GM23338 (cell line): ENCODE data around the gene FUT4. TPM values are rescaled to one million over a fixed set of nuclear protein-coding genes. Genes with fewer than 3 reads are reported as not detected.

ENCODE experiments used
- ATAC-seq: fragments of 200-7000 bp; cut with Tn5 transposase; 3 replicates; pipeline ENCODE4 v1.9.1; 2020
- DNase-seq: peaks from one replicate; pipeline ENCODE4 v3.0.0-alpha.2; 2015; ENCODE audit warnings: low spot score
- H2AFZ ChIP-seq: fragments of 200-600 bp; sonication (generic); 2 replicates; pipeline ENCODE4 v1.8.0; 2016; ENCODE audit warnings: antibody characterized with exemption, mild to moderate bottlenecking, moderate library complexity
- H3F3A ChIP-seq: fragments of 200-600 bp; sonication (generic); replicated peaks from 2 replicates; pipeline ENCODE4 v1.8.0; 2017; ENCODE audit warnings: antibody characterized with exemption, mixed run types, low read depth
- H3K27ac ChIP-seq: fragments of 200-600 bp; sonication (generic); 2 replicates; pipeline ENCODE4 v1.6.1; 2016; ENCODE audit warnings: low read depth
- H3K27me3 ChIP-seq: fragments of 200-600 bp; sonication (generic); 2 replicates; pipeline ENCODE4 v1.8.0; 2016; ENCODE audit warnings: mild to moderate bottlenecking, mixed run types, moderate library complexity; ENCODE audit not compliant: insufficient read depth
- H3K36me3 ChIP-seq: fragments of 200-600 bp; sonication (generic); 2 replicates; pipeline ENCODE4 v1.8.0; 2016; ENCODE audit warnings: mild to moderate bottlenecking; ENCODE audit not compliant: insufficient read depth
- H3K4me1 ChIP-seq: fragments of 200-600 bp; sonication (generic); 2 replicates; pipeline ENCODE4 v1.8.0; 2016; ENCODE audit warnings: mild to moderate bottlenecking, moderate library complexity; ENCODE audit not compliant: insufficient read depth
- H3K4me2 ChIP-seq: fragments of 200-600 bp; sonication (generic); 2 replicates; pipeline ENCODE4 v1.7.1; 2017; ENCODE audit warnings: mixed run types
- H3K4me3 ChIP-seq: fragments of 200-600 bp; sonication (generic); 2 replicates; pipeline ENCODE4 v1.6.1; 2016; ENCODE audit warnings: mixed run types
- H3K79me2 ChIP-seq: fragments of 200-600 bp; sonication (generic); replicated peaks from 2 replicates; pipeline ENCODE4 v1.8.0; 2017; ENCODE audit warnings: mild to moderate bottlenecking; ENCODE audit not compliant: insufficient read depth
- H3K9me2 ChIP-seq: fragments of 200-600 bp; sonication (generic); 2 replicates; pipeline ENCODE4 v1.8.0; 2017; ENCODE audit not compliant: insufficient read depth
- H4K20me1 ChIP-seq: fragments of 200-600 bp; sonication (generic); replicated peaks from 2 replicates; pipeline ENCODE4 v1.8.0; 2017; ENCODE audit warnings: mild to moderate bottlenecking; ENCODE audit not compliant: insufficient read depth
- H3K27ac Mint-ChIP-seq: 2 replicates; pipeline ENCODE4 v1.8.0; 2020; ENCODE audit warnings: inconsistent platforms, mild to moderate bottlenecking, moderate library complexity, mixed read lengths
- H3K27me3 Mint-ChIP-seq: 3 replicates; pipeline ENCODE4 v1.8.0; 2022; ENCODE audit warnings: low read depth, mild to moderate bottlenecking, moderate library complexity, mixed read lengths, inconsistent platforms; ENCODE audit not compliant: insufficient read depth, poor library complexity
- H3K36me3 Mint-ChIP-seq: 3 replicates; pipeline ENCODE4 v1.8.0; 2021; ENCODE audit warnings: low read depth, mild to moderate bottlenecking, inconsistent platforms, moderate library complexity, mixed read lengths
- H3K4me1 Mint-ChIP-seq: 3 replicates; pipeline ENCODE4 v1.8.0; 2020; ENCODE audit warnings: mild to moderate bottlenecking, inconsistent platforms, mixed read lengths
- H3K4me3 Mint-ChIP-seq: 3 replicates; pipeline ENCODE4 v1.8.0; 2021; ENCODE audit warnings: moderate library complexity, mild to moderate bottlenecking, inconsistent platforms, mixed read lengths
- H3K9me3 Mint-ChIP-seq: 3 replicates; pipeline ENCODE4 v1.8.0; 2020; ENCODE audit warnings: moderate library complexity, mild to moderate bottlenecking, inconsistent platforms, mixed read lengths
- CREB1 ChIP-seq: fragments of 250-450 bp; sonication (Bioruptor Pico); IDR thresholded peaks from 2 replicates; pipeline ENCODE4 v1.5.0; 2020; ENCODE audit warnings: low read depth, mild to moderate bottlenecking, moderate library complexity
- EZH2 ChIP-seq: fragments of 200-600 bp; sonication (generic); IDR thresholded peaks from one replicate; pipeline ENCODE4 v1.8.0; 2017; ENCODE audit warnings: antibody characterized with exemption, mild to moderate bottlenecking, low read depth; ENCODE audit not compliant: unreplicated experiment
- EZH2phosphoT487 ChIP-seq: fragments of 200-600 bp; sonication (generic); IDR thresholded peaks from one replicate; pipeline ENCODE4 v1.8.1; 2018; ENCODE audit warnings: antibody characterized with exemption; ENCODE audit not compliant: unreplicated experiment
- JUNB ChIP-seq: IDR thresholded peaks from one replicate; pipeline ENCODE4 v1.6.1; 2016; ENCODE audit warnings: antibody characterized with exemption; ENCODE audit not compliant: unreplicated experiment
- NANOG ChIP-seq: IDR thresholded peaks from 2 replicates; pipeline ENCODE4 v1.6.1; 2016; ENCODE audit warnings: antibody characterized with exemption, borderline replicate concordance
- POLR2AphosphoS5 ChIP-seq: IDR thresholded peaks from 2 replicates; pipeline ENCODE4 v1.6.1; 2016; ENCODE audit warnings: antibody characterized with exemption, low read depth
- STAT1 ChIP-seq: IDR thresholded peaks from one replicate; pipeline ENCODE4 v1.6.1; 2016; ENCODE audit warnings: antibody characterized with exemption; ENCODE audit not compliant: unreplicated experiment
- ZNF114 ChIP-seq: fragments of 250-450 bp; sonication (Bioruptor Pico); IDR thresholded peaks from 2 replicates; pipeline ENCODE4 v1.5.0; 2020; ENCODE audit warnings: mild to moderate bottlenecking, moderate library complexity
- ZNF331 ChIP-seq: fragments of 250-450 bp; sonication (Bioruptor Pico); IDR thresholded peaks from 2 replicates; pipeline ENCODE4 v1.5.0; 2020; ENCODE audit warnings: low read depth, mild to moderate bottlenecking, moderate library complexity
- polyA plus RNA-seq: library from polyadenylated mRNA; unstranded; fragments of >200 nt; fragmentation: Nextera tagmentation; extraction: Ambion mirVana; gene quantifications from 2 replicates; pipeline ENCODE4 v1.2.1, GENCODE V29; 2016
- total RNA-seq: library from RNA; depleted of rRNA; stranded (reverse); fragments of >200 nt; shearing (Covaris generic); gene quantifications from 2 replicates; pipeline ENCODE4 v1.2.3, GENCODE V29; 2014
- TF ChIP-seq, protein P1 (sequence below): IDR thresholded peaks from one replicate; pipeline ENCODE4 v1.6.1; 2018; ENCODE audit warnings: antibody characterized with exemption; ENCODE audit not compliant: unreplicated experiment
- TF ChIP-seq, protein P2 (sequence below): fragments of 250-450 bp; sonication (Bioruptor Pico); IDR thresholded peaks from 2 replicates; pipeline ENCODE4 v1.5.0; 2020; ENCODE audit warnings: mild to moderate bottlenecking, moderate library complexity
- TF ChIP-seq, protein P3 (sequence below): IDR thresholded peaks from 2 replicates; pipeline ENCODE4 v1.6.1; 2016; ENCODE audit warnings: antibody characterized with exemption
- TF ChIP-seq, protein P4 (sequence below), 2 experiments: fragments of 200-600 bp in 1 of 2; sonication (generic) in 1 of 2; conservative IDR thresholded peaks; 2 replicates each; pipeline versions ENCODE4 v1.5.1 to v1.6.1; 2016 to 2017; ENCODE audit warnings: antibody characterized with exemption in 2 of 2, low read depth in 2 of 2, mild to moderate bottlenecking in 2 of 2, moderate library complexity in 1 of 2

Gene FUT4
- total and polyA plus RNA-seq, 2 experiments from 2014 or later = 2.4 to 7.4 TPM

DNA sequence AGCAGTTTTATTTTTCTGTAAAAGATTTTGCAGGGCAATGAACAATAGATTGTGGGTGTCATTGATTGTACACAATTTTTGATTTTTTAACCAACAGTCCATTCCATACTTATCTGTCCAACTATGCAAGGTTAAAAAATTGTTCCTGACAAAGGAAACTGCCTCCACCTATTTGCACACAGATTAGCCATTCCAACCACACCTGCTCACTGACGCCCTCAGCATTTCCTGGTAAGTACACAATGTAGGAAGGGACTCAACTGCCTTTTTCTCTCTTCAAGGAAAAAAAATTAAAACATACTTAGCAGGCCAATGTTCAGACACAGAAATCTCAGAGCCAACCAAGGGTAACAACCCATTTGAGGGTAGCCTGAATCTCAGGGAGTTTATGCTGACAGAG lies 4.3 kb upstream of the FUT4 start:
- Histone ChIP-seq H3K4me2 (no peak overlapping the region), H2AFZ (peak overlapping the region; percentile 35; the same call in 1 of the 2 replicates), H3K79me2 (no peaks in the 10 kb centered on the region), H3K9me2 (no peaks in the 10 kb centered on the region), H3K27ac (no peak overlapping the region), H3K27me3 (peaks cover 23% of the 10 kb centered on the region), H3K4me3 (no peak overlapping the region), H3F3A (peaks cover 9% of the 10 kb centered on the region; the same call in 1 of the 2 replicates), H3K36me3 (no peaks in the 10 kb centered on the region), H3K4me1 (peaks cover 7% of the 10 kb centered on the region), H4K20me1 (no peaks in the 10 kb centered on the region)
- H3K27me3 Mint-ChIP-seq = peaks cover 15% of the 10 kb centered on the region
- H3K27ac Mint-ChIP-seq = no peak overlapping the region
- H3K4me3 Mint-ChIP-seq = no peak overlapping the region
- peaks cover 11% of the 10 kb centered on the region for H3K4me1 Mint-ChIP-seq
- peaks cover 2% of the 10 kb centered on the region; the same call in 2 of the 3 replicates for H3K9me3 Mint-ChIP-seq
- TF ChIP-seq EZH2 = no peak
- TF ChIP-seq ZNF331 (CRISPR knock-in tag) = no peak
- TF ChIP-seq, protein P1, sequence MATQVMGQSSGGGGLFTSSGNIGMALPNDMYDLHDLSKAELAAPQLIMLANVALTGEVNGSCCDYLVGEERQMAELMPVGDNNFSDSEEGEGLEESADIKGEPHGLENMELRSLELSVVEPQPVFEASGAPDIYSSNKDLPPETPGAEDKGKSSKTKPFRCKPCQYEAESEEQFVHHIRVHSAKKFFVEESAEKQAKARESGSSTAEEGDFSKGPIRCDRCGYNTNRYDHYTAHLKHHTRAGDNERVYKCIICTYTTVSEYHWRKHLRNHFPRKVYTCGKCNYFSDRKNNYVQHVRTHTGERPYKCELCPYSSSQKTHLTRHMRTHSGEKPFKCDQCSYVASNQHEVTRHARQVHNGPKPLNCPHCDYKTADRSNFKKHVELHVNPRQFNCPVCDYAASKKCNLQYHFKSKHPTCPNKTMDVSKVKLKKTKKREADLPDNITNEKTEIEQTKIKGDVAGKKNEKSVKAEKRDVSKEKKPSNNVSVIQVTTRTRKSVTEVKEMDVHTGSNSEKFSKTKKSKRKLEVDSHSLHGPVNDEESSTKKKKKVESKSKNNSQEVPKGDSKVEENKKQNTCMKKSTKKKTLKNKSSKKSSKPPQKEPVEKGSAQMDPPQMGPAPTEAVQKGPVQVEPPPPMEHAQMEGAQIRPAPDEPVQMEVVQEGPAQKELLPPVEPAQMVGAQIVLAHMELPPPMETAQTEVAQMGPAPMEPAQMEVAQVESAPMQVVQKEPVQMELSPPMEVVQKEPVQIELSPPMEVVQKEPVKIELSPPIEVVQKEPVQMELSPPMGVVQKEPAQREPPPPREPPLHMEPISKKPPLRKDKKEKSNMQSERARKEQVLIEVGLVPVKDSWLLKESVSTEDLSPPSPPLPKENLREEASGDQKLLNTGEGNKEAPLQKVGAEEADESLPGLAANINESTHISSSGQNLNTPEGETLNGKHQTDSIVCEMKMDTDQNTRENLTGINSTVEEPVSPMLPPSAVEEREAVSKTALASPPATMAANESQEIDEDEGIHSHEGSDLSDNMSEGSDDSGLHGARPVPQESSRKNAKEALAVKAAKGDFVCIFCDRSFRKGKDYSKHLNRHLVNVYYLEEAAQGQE = no peak
- TF ChIP-seq, protein P2, sequence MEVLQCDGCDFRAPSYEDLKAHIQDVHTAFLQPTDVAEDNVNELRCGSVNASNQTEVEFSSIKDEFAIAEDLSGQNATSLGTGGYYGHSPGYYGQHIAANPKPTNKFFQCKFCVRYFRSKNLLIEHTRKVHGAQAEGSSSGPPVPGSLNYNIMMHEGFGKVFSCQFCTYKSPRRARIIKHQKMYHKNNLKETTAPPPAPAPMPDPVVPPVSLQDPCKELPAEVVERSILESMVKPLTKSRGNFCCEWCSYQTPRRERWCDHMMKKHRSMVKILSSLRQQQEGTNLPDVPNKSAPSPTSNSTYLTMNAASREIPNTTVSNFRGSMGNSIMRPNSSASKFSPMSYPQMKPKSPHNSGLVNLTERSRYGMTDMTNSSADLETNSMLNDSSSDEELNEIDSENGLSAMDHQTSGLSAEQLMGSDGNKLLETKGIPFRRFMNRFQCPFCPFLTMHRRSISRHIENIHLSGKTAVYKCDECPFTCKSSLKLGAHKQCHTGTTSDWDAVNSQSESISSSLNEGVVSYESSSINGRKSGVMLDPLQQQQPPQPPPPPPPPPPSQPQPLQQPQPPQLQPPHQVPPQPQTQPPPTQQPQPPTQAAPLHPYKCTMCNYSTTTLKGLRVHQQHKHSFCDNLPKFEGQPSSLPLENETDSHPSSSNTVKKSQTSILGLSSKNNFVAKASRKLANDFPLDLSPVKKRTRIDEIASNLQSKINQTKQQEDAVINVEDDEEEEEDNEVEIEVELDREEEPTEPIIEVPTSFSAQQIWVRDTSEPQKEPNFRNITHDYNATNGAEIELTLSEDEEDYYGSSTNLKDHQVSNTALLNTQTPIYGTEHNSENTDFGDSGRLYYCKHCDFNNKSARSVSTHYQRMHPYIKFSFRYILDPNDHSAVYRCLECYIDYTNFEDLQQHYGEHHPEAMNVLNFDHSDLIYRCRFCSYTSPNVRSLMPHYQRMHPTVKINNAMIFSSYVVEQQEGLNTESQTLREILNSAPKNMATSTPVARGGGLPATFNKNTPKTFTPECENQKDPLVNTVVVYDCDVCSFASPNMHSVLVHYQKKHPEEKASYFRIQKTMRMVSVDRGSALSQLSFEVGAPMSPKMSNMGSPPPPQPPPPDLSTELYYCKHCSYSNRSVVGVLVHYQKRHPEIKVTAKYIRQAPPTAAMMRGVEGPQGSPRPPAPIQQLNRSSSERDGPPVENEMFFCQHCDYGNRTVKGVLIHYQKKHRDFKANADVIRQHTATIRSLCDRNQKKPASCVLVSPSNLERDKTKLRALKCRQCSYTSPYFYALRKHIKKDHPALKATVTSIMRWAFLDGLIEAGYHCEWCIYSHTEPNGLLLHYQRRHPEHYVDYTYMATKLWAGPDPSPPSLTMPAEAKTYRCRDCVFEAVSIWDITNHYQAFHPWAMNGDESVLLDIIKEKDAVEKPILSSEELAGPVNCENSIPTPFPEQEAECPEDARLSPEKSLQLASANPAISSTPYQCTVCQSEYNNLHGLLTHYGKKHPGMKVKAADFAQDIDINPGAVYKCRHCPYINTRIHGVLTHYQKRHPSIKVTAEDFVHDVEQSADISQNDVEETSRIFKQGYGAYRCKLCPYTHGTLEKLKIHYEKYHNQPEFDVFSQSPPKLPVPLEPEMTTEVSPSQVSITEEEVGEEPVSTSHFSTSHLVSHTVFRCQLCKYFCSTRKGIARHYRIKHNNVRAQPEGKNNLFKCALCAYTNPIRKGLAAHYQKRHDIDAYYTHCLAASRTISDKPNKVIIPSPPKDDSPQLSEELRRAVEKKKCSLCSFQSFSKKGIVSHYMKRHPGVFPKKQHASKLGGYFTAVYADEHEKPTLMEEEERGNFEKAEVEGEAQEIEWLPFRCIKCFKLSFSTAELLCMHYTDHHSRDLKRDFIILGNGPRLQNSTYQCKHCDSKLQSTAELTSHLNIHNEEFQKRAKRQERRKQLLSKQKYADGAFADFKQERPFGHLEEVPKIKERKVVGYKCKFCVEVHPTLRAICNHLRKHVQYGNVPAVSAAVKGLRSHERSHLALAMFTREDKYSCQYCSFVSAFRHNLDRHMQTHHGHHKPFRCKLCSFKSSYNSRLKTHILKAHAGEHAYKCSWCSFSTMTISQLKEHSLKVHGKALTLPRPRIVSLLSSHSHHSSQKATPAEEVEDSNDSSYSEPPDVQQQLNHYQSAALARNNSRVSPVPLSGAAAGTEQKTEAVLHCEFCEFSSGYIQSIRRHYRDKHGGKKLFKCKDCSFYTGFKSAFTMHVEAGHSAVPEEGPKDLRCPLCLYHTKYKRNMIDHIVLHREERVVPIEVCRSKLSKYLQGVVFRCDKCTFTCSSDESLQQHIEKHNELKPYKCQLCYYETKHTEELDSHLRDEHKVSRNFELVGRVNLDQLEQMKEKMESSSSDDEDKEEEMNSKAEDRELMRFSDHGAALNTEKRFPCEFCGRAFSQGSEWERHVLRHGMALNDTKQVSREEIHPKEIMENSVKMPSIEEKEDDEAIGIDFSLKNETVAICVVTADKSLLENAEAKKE (CRISPR knock-in tag) = no peak
- TF ChIP-seq JUNB = no peak
- no peak for TF ChIP-seq POLR2AphosphoS5
- no peak for TF ChIP-seq ZNF114 (CRISPR knock-in tag)
- TF ChIP-seq, protein P3, sequence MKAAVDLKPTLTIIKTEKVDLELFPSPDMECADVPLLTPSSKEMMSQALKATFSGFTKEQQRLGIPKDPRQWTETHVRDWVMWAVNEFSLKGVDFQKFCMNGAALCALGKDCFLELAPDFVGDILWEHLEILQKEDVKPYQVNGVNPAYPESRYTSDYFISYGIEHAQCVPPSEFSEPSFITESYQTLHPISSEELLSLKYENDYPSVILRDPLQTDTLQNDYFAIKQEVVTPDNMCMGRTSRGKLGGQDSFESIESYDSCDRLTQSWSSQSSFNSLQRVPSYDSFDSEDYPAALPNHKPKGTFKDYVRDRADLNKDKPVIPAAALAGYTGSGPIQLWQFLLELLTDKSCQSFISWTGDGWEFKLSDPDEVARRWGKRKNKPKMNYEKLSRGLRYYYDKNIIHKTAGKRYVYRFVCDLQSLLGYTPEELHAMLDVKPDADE = no peak
- TF ChIP-seq, protein P4, sequence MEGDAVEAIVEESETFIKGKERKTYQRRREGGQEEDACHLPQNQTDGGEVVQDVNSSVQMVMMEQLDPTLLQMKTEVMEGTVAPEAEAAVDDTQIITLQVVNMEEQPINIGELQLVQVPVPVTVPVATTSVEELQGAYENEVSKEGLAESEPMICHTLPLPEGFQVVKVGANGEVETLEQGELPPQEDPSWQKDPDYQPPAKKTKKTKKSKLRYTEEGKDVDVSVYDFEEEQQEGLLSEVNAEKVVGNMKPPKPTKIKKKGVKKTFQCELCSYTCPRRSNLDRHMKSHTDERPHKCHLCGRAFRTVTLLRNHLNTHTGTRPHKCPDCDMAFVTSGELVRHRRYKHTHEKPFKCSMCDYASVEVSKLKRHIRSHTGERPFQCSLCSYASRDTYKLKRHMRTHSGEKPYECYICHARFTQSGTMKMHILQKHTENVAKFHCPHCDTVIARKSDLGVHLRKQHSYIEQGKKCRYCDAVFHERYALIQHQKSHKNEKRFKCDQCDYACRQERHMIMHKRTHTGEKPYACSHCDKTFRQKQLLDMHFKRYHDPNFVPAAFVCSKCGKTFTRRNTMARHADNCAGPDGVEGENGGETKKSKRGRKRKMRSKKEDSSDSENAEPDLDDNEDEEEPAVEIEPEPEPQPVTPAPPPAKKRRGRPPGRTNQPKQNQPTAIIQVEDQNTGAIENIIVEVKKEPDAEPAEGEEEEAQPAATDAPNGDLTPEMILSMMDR (conservative IDR thresholded peaks at IDR 0.05; ENCODE audit: low read depth in 2 of 2) = no peak
- TF ChIP-seq CREB1 (CRISPR knock-in tag) = no peak
- no peak for TF ChIP-seq EZH2phosphoT487
- no peak for TF ChIP-seq NANOG
- TF ChIP-seq STAT1 = no peak
- H3K36me3 Mint-ChIP-seq = no peaks in the 10 kb centered on the region
- no peak for ATAC-seq
- DNase-seq = no peak
